ENCODE data around the gene PDHB.
A peak's percentile ranks its signal among the peaks of the same experiment; 100 is the strongest.

The PDHB gene

DNA sequence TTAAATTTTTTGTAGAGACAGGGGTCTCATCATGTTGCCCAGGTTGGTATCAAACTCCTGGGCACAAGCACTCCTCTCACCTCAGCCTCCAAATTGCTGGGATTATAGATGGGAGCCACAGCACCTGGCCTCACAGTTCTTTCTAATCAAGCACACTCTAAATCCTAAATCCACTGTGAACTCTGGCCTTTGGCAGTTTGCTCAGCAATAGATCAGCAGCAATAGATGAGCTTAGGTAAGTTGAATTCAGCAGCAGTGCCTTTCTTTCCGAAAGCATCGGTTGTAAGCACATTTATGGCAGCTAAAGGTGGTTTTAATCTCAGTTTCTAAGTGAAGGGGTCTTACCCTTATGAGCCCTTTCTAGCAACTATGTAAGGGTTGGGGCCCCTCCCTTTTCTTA is 16.6 kb downstream of the PDHB start:
- Histone ChIP-seq H3K27ac (no peak overlapping the region), H2AFZ (no peak overlapping the region), H3K79me2 (peaks cover 6% of the 10 kb centered on the region), H3K36me3 (ENCODE audit: control insufficient read depth, insufficient read depth, low read length) (no peaks in the 10 kb centered on the region), H3K4me2 (ENCODE audit: low read length) (no peak overlapping the region), H3K27me3 (ENCODE audit: control insufficient read depth, insufficient read depth, low read length) (no peaks in the 10 kb centered on the region), H3K9me3 (ENCODE audit: control insufficient read depth, low read length) (no peaks in the 10 kb centered on the region), H3K4me1 (peaks cover 5% of the 10 kb centered on the region), H3K9ac (no peak overlapping the region), H3K4me3 (ENCODE audit: low read depth, low read length) (no peak overlapping the region)
- TF ChIP-seq, protein P1, sequence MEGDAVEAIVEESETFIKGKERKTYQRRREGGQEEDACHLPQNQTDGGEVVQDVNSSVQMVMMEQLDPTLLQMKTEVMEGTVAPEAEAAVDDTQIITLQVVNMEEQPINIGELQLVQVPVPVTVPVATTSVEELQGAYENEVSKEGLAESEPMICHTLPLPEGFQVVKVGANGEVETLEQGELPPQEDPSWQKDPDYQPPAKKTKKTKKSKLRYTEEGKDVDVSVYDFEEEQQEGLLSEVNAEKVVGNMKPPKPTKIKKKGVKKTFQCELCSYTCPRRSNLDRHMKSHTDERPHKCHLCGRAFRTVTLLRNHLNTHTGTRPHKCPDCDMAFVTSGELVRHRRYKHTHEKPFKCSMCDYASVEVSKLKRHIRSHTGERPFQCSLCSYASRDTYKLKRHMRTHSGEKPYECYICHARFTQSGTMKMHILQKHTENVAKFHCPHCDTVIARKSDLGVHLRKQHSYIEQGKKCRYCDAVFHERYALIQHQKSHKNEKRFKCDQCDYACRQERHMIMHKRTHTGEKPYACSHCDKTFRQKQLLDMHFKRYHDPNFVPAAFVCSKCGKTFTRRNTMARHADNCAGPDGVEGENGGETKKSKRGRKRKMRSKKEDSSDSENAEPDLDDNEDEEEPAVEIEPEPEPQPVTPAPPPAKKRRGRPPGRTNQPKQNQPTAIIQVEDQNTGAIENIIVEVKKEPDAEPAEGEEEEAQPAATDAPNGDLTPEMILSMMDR (IDR thresholded peaks at IDR 0.05), result no peak

DNA sequence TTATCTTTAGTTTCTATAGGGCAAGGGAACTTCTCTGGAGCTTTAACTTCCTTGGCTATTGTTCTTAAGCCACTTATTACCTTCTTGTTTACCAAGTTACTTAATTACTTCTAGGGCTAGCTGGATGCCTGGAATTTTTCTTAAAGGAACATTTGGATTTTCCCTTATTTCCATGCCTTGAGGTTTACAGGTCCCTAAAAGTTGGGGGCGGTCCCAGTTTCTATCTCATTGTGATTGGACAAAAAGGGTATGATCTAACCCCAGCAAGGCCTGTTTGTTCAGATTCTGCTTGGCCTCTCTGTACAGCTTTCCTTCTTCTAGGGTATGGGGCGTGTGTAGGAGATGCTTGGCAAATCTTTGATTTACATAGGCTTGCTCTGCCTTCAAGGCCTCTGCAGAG is 17.4 kb downstream of the PDHB start:
- Histone ChIP-seq H2AFZ (no peak overlapping the region), H3K9me3 (ENCODE audit: control insufficient read depth, low read length) (no peaks in the 10 kb centered on the region), H3K36me3 (ENCODE audit: control insufficient read depth, insufficient read depth, low read length) (no peaks in the 10 kb centered on the region), H3K4me2 (ENCODE audit: low read length) (no peak overlapping the region), H3K27me3 (ENCODE audit: control insufficient read depth, insufficient read depth, low read length) (no peaks in the 10 kb centered on the region), H3K79me2 (peaks cover 6% of the 10 kb centered on the region), H3K4me1 (peaks cover 5% of the 10 kb centered on the region), H3K27ac (no peak overlapping the region), H3K9ac (no peak overlapping the region), H3K4me3 (ENCODE audit: low read depth, low read length) (no peak overlapping the region)
- TF ChIP-seq, protein P1 (IDR thresholded peaks at IDR 0.05), result no peak

DNA sequence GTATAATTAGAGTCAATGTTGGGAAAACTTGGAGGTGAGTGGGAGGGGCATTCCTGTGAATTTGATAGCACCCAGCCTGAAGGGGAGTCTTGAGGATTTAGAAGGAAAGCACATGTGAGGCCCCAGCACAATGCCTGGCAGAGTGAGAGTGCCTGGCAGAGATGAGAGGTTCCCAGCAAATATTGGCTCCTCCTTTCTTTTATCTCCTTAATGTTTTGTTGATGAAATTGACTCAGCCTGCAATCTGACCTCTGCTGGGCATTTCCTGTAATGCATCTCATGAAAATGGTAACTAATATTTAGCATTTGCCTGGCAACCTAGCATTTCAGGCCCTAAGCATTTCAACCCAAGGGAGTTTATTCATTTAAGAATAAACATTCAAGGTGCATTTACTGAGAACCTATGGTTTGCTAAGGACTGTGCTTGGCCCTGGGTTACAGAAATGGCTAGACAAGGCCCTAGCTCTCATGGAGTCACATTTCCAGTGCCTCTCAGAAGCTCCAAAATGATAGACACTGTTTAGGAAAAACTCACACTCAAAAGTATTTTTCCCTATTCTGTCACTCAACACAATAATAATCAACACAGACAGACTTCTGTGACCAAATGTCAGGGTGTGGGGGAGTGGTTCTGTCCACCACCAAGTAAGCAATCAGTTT is 19.0 kb downstream of the PDHB start:
- Histone ChIP-seq H2AFZ (no peak overlapping the region), H3K36me3 (ENCODE audit: control insufficient read depth, insufficient read depth, low read length) (no peaks in the 10 kb centered on the region), H3K4me3 (ENCODE audit: low read depth, low read length) (no peak overlapping the region), H3K27ac (no peak overlapping the region), H3K9ac (no peak overlapping the region), H3K4me1 (peaks cover 10% of the 10 kb centered on the region), H3K79me2 (peaks cover 6% of the 10 kb centered on the region), H3K27me3 (ENCODE audit: control insufficient read depth, insufficient read depth, low read length) (no peaks in the 10 kb centered on the region), H3K4me2 (ENCODE audit: low read length) (no peak overlapping the region), H3K9me3 (ENCODE audit: control insufficient read depth, low read length) (no peaks in the 10 kb centered on the region)
- TF ChIP-seq, protein P1 (IDR thresholded peaks at IDR 0.05), result peak; percentile 90

DNA sequence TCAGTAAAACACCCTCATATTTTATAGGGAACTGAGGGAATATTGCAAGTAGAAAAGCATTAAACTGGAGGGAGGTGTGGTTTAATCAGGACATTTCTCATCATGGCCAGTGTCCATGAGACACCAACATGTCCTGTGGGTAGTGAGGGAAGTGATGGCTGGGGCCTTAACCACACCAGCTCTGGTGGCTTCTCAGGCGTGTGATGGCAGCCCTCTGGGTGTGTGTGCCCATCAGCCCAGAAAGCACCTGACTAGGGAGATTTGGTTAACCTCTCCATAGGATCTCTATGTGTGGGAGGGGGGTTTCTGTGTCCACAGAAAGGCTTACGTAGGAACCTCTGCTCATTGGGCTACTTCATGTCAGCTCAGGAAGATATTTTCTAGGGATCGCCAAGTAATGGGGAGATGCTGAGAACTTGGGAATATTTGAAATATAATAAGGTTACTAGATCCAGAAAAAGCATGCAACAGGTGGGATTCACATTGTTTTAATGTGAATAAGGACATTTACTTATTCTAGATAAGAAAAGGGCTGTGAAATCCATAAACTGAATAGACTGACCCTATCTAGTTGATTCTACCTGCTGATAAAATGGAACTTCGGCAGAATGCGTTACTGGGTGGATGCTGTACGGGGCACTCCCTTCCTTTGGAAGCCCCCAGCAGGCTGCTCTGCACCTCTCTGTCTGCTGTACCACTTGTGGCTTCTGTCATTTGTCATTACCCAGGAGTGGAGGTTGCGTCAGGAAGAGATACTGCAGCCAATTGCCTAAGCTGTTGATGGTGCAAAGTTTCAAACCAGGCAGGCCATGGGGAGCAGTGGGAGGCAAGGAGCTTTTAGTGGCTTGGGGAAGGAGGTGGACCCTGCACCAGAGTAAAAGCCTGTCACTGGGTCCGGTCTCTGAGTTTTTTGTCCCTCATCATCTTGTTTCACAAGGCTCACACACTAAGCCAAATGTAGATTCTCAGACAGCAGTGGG is 21.5 kb downstream of the PDHB start:
- Histone ChIP-seq H2AFZ (no peak overlapping the region), H3K36me3 (ENCODE audit: control insufficient read depth, insufficient read depth, low read length) (no peaks in the 10 kb centered on the region), H3K4me2 (ENCODE audit: low read length) (no peak overlapping the region), H3K4me3 (ENCODE audit: low read depth, low read length) (no peak overlapping the region), H3K9me3 (ENCODE audit: control insufficient read depth, low read length) (no peaks in the 10 kb centered on the region), H3K27ac (no peak overlapping the region), H3K9ac (no peak overlapping the region), H3K4me1 (peaks cover 15% of the 10 kb centered on the region), H3K79me2 (peaks cover 6% of the 10 kb centered on the region), H3K27me3 (ENCODE audit: control insufficient read depth, insufficient read depth, low read length) (no peaks in the 10 kb centered on the region)
- TF ChIP-seq, protein P1 (IDR thresholded peaks at IDR 0.05), result no peak

Data from parathyroid adenoma (tissue), 2 donors.